DMS153 treated with DMSO at 0.1 percent for 48 hours (cell line): ENCODE results near the gene DUSP22.

Source experiments
- DNase-seq: peaks from one replicate; lab custom pipeline; 2025; ENCODE audit not compliant: unreplicated experiment; lab: John Stamatoyannopoulos, UW

DUSP22 gene

GRCh38 chr6:392441-393390 is 100.4 kb downstream of the DUSP22 start:
- no peak for DNase-seq

- no peak for DNase-seq
Observed at GRCh38 chr6:393391-394221, 101.3 kb downstream of the DUSP22 start.

GRCh38 chr6:394641-395289 is 102.5 kb downstream of the DUSP22 start:
- no peak for DNase-seq

- no peak for DNase-seq
Observed at GRCh38 chr6:395432-396125, 103.3 kb downstream of the DUSP22 start.

GRCh38 chr6:396126-396520 is 103.8 kb downstream of the DUSP22 start:
- DNase-seq: no peak

- no peak for DNase-seq
Observed at GRCh38 chr6:397056-397455, 104.8 kb downstream of the DUSP22 start.

- DNase-seq: no peak
Observed at GRCh38 chr6:397604-398003, 105.3 kb downstream of the DUSP22 start.

GRCh38 chr6:398065-398464 is 105.8 kb downstream of the DUSP22 start:
- no peak for DNase-seq

- no peak for DNase-seq
Observed at GRCh38 chr6:398558-399078, 106.3 kb downstream of the DUSP22 start.

- no peak for DNase-seq
Observed at GRCh38 chr6:399785-400534, 107.7 kb downstream of the DUSP22 start.

- no peak for DNase-seq
Observed at GRCh38 chr6:400815-401214, 108.5 kb downstream of the DUSP22 start.
